Measurements from ENCODE around the gene MAP3K10.
"Not testable (repeated sequence)": the region's sequence is repeated elsewhere in the genome, so short reads cannot be mapped to it uniquely, and the experiment has no call there.

The MAP3K10 gene

GRCh38 chr19:40190891-40191835, at the start of gene MAP3K10:
Gene MAP3K10 (plus strand): TSS chr19:40191426. CDS start chr19:40192032, 606 bp downstream.
- DNase-seq: peak; percentile 78

- no peak for DNase-seq
Observed at GRCh38 chr19:40141551-40141950, 49.7 kb upstream of the MAP3K10 start.

GRCh38 chr19:40143612-40144011, 47.6 kb upstream of the MAP3K10 start:
- DNase-seq: peak; percentile 45

GRCh38 chr19:40144151-40144550, 47.1 kb upstream of the MAP3K10 start:
- no peak for DNase-seq

- peak; percentile 26 for DNase-seq
Observed at GRCh38 chr19:40144947-40145748, 46.1 kb upstream of the MAP3K10 start.

- not testable (repeated sequence) for DNase-seq
Observed at GRCh38 chr19:40145749-40146029, 45.5 kb upstream of the MAP3K10 start.

GRCh38 chr19:40147338-40147692, 43.9 kb upstream of the MAP3K10 start:
- no peak for DNase-seq

- DNase-seq: peak; percentile 33
Observed at GRCh38 chr19:40147693-40148347, 43.4 kb upstream of the MAP3K10 start.

GRCh38 chr19:40149501-40149900, 41.7 kb upstream of the MAP3K10 start:
- DNase-seq: no peak

- no peak for DNase-seq
Observed at GRCh38 chr19:40150170-40150569, 41.1 kb upstream of the MAP3K10 start.

GRCh38 chr19:40154121-40154680, 37.0 kb upstream of the MAP3K10 start:
- no peak for DNase-seq

GRCh38 chr19:40155749-40156265, 35.4 kb upstream of the MAP3K10 start:
- DNase-seq: peak; percentile 64

GRCh38 chr19:40157059-40157458, 34.2 kb upstream of the MAP3K10 start:
- no peak for DNase-seq

GRCh38 chr19:40159744-40160143, 31.5 kb upstream of the MAP3K10 start:
- DNase-seq: peak; percentile 53

- DNase-seq: no peak
Observed at GRCh38 chr19:40162104-40162503, 29.1 kb upstream of the MAP3K10 start.

- no peak for DNase-seq
Observed at GRCh38 chr19:40163541-40164129, 27.6 kb upstream of the MAP3K10 start.

GRCh38 chr19:40165362-40165937, 25.8 kb upstream of the MAP3K10 start:
- peak; percentile 74 for DNase-seq

GRCh38 chr19:40169482-40170302, 21.5 kb upstream of the MAP3K10 start:
- DNase-seq: not testable (repeated sequence)

- not testable (repeated sequence) for DNase-seq
Observed at GRCh38 chr19:40170303-40170989, 20.8 kb upstream of the MAP3K10 start.

- not testable (repeated sequence) for DNase-seq
Observed at GRCh38 chr19:40171293-40171692, 19.9 kb upstream of the MAP3K10 start.

Data from hematopoietic multipotent progenitor cell treated with erythropoietin and hydrocortisone succinate and interleukin-3 and kit ligand, for 6 days (in vitro differentiated cells).